GM18526 (cell line): ENCODE data around the gene ASZ1.

Experiments
- POLR2A ChIP-seq: IDR thresholded peaks from 3 replicates; pipeline ENCODE4 v1.6.1; 2011; ENCODE audit not compliant: insufficient read length; ENCODE audit errors: extremely low read depth

The ASZ1 gene

DNA sequence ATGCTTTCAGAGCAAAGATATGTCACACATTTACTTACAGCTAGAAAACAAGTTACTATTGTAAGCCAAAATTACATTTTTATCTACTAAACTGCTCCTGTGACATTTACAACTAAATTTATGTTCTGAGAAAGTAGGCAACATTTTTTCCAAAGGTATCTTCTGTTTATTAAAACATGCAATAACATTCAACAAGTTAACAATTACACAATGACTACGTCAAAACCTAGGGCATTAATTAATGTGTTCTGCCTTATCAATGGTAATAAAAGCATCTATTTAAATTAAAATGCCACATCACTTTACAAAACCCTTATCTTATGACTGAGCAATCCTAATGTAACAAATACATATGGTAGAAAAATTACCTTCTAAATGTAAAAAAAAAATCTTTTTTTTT is 14.9 kb downstream of the ASZ1 start:
- TF ChIP-seq POLR2A = no peak

DNA sequence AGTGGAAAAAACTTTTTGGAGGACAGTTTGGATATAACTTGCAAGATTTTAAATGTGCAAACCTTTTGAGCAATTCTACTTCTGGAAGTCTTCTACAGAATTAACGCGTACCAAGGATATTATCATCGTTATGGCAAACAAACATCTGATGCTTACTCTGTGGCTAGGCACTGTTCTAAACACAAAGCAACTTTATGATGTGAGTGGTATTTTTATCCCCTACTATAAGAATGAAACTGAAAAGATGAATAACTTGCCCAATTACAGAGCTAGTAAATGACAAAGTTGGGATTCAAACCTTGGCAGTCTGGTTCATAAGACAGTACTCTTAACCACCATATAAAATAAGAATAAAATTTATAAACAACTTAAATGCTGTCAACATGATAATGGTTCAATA is 15.8 kb downstream of the ASZ1 start:
- no peak for TF ChIP-seq POLR2A

DNA sequence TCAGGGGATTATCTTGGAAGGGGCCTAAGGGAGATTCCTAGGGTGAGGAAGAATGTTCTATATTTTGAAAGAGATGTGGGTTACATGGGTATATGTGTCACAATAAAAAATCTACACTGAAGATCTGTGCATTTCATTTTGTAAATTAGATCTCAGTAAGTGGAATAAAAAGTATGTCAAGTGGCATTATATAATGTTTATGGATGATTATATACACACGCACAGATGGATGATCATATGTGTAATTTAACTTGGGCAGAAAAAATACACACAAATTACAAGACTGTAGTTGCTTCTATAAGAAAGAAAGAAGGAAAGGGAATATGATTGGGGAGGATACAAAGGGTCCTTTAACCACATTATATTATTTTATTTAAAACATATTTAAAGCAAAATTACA is 18.5 kb downstream of the ASZ1 start:
- TF ChIP-seq POLR2A = no peak

DNA sequence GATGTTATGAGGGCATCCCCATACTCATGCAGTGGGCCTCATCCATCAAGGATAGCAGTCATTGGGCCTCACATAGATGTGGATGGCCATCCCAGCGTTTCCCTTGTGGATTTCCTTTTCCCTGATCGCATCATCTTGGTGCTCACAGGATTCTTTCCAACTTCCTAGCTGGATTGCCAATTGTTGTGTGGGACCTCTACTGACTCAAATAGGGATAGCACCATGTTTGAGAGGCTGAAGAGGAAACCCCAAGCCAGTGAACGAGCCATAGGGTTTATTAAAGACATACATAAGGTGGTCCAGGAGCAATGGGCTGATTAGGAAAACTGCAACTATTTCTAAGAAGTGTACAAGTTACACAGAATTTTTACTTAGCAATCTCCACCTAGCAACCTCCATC is 21.8 kb downstream of the ASZ1 start:
- no peak for TF ChIP-seq POLR2A

DNA sequence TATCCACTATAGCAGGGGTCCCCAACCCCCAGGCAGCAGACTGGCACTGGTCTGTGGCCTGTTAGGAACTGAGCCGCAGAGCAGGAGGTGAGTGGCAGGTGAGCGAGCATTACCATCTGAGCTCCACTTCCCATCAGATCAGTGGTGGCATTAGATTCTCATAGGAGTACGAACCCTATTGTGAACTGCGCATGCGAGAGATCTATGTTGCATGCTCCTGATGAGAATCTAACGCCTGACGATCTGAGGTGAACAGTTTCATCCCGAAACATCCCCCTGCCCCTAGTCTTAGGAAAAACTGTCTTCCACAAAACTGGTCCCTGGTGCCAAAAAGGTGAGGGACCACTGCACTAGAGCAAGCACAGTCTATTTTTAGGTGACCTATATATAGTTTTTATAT is 23.6 kb downstream of the ASZ1 start:
- no peak for TF ChIP-seq POLR2A

DNA sequence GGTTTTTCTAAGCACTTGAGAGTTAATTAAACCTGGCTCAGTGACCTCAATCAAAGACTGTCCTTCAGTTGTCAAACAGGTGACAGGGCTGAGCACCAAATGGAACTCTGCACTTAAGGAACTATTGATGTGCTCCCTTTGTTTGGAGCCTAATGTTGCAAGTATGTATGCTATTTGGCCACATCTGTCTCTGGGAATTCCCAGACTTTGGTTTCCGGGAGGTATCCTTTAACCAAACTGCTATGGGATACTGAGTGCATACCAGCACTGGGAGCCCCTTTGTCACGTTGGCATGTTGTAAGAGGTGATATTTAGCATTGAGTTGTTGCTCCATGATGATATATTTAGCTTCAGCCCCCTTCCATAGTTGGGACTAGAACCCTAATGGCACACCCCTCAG is 25.2 kb downstream of the ASZ1 start:
- no peak for TF ChIP-seq POLR2A

DNA sequence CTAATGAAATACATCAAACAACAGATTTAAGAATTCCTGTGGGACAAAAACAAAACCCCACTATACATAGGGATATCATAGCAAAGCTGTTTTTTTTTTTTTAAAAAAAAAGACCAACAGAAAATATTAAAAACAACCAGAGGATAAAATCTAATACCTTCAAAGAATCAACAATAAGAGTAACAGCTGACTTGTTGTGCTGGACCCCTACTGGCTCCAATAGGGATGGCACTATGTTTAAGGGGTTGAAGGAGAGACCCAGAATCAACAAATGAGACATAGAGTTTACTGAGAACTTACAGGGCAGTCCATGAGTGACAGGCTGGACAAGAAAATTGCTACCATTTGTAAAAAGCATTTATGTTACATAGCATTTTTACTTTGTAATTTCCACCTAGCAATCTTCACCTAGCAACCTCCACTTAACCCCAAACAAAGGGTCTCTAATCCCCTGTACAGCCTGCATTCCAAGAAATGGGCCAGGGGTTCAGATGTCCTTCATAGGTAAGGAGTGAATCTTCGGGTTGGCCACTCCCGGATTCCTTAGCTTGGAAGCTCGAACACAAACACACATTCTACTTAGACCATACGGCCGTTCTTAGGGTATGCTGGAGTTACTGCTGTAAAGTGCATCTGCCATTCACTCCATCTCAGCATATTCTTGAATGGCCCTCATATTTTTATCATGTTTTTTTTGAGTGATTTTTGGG is 25.8 kb downstream of the ASZ1 start:
- no peak for TF ChIP-seq POLR2A

DNA sequence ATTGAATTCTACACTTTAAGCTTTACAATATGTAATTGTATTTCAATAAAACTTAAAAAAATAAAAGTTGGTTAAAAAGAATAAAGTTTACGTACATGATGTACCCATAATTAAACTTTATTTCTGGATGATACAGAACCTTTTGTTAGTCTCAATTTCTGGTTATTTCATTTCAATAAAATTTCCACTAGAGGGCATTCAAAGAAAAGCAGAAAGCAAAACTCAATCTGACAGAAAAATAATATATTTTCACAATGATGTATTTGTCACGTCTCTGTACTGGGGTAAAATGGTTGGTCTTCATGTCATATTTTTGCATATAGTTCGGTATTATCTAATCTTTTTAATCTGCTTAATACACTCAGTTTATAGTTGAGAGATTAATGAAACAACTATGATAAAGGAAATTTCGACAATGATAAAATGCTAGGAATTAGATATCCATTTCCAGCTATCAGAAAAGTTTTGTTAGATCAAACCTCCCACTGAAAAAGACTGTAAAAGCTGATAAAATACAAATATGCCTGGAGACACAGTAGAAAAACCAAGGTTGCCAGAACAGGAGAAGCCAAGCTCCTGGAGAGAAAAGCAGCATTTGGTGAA is 27.4 kb downstream of the ASZ1 start:
- no peak for TF ChIP-seq POLR2A

DNA sequence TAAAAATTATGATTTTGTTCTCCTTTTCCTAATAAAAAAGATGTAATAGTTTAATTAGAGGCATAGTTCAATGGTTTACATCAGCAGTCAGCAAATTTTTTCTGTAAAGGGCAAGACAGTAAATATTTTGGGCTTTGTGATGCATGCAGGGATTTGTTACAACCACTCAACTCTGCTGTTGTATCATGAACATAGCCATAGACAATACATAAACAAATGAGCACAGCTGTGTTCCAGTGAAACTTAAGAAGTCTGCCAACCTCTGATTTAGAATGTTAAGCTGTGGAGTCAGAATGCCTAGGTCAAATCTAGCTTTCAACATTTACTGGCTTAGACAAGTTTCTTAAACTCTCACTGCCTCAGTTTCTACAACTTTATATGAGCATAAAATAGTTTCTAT is 31.6 kb downstream of the ASZ1 start:
- TF ChIP-seq POLR2A = no peak

DNA sequence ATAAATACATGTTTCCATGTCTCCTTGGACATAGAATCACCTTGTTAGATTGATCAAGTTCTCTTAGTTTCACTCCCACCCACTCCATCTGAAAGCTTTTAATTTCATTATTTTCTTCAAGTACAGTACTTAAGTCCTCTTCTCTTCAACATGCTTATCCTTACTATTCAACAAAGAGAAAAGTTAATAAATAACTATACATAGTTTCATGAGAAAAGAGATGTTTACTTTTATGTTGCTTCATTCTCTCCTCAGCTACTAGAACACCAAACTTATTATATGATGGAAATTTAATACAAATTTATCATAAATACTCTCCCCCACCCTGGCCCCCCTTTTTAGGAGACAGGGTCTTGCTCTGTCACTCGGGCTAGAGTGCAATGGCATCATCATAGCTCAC is 33.5 kb downstream of the ASZ1 start:
- no peak for TF ChIP-seq POLR2A

DNA sequence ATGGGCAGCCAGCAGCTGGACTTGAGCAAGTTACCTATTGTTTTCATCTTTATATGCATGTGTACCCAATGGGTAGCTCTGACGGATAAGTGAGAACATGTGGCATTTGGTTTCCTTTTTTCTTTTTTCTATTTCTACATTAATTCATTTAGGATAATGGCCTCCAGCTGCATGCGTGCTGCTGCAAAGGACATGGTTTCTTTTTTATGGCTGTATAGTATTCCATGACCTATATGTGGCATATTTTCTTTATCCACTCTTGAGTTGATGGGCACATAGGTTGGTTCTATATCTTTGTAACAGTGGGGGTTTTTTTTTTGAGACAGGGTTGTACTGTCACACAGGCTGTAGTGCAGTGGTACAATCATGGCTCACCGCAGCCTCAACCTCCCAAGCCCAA is 37.4 kb downstream of the ASZ1 start:
- TF ChIP-seq POLR2A = no peak

DNA sequence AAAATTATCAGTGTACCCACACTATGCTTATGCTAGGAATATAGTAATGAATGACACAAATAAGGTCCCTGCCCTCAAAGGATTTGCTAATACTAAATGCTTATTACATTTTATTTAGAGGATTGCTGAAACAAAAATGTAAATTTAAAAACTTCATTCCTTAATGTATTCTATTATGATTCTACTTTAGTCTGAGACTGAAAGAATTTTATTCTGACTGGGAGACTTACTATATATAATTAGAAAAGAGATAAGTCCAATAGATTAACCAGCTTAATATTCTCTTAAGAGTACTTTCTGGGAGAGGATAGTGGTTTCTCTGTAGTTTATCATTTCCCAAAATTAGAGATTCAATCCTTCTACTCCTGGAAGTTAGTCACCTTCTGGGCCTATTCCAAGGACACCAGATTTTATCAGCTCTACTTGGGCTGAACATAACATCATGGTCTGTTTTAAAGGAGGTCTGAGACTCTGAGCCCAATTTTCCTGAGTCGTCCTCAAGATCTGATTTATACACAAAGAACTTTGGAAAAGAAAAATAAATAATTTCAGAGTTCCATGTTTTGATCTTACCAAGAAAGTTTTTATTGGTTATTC is 41.1 kb downstream of the ASZ1 start:
- TF ChIP-seq POLR2A = no peak

DNA sequence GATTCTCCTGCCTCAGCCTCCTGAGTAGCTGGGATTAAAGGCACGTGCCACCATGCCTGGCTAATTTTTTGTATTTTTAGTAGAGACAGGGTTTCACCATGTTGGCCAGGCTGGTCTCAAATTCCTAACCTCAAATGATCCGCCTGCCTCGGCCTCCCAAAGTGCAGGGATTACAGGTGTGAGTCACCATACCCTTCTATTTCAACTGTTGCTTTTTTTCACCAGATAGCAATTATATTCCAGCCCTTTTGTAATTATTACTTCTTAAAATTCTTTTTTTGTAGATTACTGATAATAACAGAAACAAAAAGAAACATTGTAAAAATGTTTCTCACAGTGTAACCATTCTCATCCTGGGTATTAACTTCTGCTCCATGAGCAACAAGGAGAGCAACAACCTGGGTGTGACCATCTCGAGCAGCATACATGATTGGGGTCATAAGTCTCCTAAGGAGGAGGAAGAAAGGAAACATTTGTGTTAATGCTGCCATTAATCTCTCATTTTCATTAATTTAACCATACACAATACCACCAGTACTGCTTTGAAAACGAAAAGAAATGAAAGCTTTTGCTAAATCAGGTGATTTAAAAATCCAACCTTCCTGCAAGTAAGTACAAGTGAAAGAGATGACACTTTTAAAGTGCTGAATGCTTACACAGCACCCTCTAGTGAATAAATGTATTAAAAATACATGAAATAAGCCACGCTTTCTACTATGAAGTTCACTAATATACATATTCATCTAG is 41.8 kb downstream of the ASZ1 start:
- TF ChIP-seq POLR2A = no peak

DNA sequence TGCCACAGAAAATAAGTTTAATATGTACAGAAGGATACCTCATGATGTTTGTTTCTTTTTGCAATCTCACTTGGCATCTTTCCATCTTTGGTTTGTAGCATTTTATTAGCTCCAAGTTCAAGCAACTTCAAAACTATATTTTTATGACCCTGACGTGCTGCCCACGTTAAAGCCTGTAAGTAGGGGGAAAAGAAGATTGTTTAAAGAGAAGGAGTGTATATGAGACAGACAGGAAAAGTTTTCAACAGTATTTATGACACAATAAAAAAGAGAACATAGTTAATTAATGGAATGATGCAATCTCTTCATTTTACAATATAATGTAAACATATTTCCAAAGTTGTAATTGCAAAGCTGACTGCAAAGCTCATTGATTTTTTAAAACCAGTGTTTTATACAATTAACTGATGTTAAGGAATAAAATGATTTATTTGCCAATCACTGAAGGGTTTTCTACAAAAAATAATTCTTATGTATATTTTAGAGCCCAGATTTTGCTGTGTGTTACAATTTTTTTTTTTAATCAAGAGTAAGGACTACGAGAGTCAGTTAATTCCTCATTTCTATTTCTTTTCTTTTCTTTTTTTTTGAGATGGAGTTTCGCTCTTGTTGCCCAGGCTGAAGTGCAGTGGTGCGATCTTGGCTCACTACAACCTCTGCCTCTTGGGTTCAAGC is 42.5 kb downstream of the ASZ1 start:
- TF ChIP-seq POLR2A = no peak

DNA sequence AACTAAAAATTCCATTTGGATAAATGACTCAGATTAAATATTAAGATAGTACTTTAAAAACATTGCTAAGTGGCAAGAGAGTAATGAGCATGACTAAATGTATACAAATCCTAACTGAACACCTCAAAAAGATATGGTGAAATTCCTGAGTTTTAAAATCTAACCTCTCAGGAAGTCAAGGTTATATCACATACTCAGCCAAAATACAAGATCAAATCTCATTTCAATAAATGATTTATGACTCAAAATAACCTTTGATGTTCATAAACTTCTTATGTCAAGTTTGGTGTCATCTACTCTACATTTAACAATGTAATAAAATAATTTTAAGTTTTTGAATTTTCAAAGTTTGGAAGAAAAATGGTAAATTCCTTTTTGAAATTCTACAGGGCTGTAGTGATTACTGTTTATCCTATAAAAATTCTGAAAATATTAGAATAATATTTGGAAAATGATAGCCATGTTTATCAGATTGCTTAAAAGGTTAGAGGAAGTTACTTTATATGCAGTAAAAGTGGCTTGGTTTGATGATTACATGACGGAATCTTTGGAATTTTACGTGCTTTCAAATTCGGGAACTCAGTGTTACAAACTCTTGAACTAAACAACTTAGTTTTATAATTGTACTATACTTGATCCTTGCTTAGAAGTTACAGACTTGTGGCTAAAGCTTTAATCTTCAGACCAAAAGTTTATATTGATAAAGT is 43.7 kb downstream of the ASZ1 start:
- TF ChIP-seq POLR2A = no peak
